ENCODE results near the gene TROAP.

DNA sequence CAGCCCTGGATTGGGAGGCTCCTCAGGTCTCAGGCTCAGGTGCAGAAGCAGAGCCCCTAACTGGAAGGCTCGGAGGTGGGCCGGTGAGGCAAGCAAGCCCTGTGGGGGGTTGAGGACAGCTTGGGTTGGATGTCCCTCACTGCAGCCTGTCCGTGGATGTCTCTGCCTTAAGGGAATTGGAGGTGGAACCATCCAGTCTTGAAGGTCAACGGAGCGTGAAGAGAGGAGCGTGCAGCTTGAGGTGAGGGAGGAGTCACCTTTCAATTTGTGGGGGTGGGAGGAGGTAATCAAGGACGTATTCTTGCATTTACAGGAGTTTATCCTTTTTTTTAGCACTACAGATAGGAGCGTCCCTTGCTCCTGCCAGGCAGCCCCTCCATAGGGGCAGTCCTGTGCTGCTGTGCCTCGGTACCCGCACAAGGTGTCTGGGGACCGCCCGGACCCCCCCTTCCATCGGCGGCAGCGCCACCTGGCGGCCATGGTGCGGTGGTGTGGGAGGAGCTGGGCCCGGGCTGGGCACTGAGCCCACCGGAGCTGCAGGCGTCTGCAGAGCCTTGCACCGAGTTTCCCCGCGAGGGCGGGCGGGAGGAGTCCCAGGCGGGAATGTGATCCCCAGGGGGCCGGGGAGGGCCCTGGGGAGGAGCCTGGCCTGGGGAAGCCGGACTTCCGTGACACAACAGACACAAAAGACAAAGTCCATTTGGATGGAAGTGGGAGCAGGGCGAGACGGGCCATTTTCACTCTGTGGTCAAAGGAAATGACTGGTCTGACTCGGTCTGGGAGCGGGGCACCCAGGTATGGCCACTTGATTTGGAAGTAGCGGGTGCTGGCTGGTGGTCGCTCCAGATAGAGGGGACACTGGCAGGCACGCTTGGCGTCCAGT is 24.5 kb downstream of the TROAP start:
- TF ChIP-seq, protein P1, sequence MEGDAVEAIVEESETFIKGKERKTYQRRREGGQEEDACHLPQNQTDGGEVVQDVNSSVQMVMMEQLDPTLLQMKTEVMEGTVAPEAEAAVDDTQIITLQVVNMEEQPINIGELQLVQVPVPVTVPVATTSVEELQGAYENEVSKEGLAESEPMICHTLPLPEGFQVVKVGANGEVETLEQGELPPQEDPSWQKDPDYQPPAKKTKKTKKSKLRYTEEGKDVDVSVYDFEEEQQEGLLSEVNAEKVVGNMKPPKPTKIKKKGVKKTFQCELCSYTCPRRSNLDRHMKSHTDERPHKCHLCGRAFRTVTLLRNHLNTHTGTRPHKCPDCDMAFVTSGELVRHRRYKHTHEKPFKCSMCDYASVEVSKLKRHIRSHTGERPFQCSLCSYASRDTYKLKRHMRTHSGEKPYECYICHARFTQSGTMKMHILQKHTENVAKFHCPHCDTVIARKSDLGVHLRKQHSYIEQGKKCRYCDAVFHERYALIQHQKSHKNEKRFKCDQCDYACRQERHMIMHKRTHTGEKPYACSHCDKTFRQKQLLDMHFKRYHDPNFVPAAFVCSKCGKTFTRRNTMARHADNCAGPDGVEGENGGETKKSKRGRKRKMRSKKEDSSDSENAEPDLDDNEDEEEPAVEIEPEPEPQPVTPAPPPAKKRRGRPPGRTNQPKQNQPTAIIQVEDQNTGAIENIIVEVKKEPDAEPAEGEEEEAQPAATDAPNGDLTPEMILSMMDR (IDR thresholded peaks at IDR 0.05), result peak; percentile 83 to 96 (median 90)
- TF ChIP-seq POLR2A (IDR thresholded peaks at IDR 0.05), result peak; percentile 56 to 88
